HTR-8/SVneo (cell line): ENCODE results near the gene SEC22A.

Experiments
- DNase-seq: peaks from one replicate; pipeline ENCODE4 v3.0.0; 2011; ENCODE audit warnings: low spot score, mixed read lengths; ENCODE audit not compliant: insufficient read length
- FAIRE-seq: peaks from 2 replicates; lab custom pipeline; 2011; peaks lifted over from hg19 to GRCh38; lab: Jason Lieb, UNC

The SEC22A gene

GRCh38 chr3:123201557-123202427 lies at the start of gene SEC22A:
TSS of gene SEC22A (plus strand) at chr3:123201943. CDS start at chr3:123209218, 7,275 bp downstream.
- peak; percentile 94 for FAIRE-seq
- DNase-seq = peak; percentile 96

- DNase-seq = no peak
- FAIRE-seq = no peak
Observed at GRCh38 chr3:123152687-123153086, 49.1 kb upstream of the SEC22A start.

- DNase-seq = no peak
- no peak for FAIRE-seq
Observed at GRCh38 chr3:123153125-123154019, 48.4 kb upstream of the SEC22A start.

DNA sequence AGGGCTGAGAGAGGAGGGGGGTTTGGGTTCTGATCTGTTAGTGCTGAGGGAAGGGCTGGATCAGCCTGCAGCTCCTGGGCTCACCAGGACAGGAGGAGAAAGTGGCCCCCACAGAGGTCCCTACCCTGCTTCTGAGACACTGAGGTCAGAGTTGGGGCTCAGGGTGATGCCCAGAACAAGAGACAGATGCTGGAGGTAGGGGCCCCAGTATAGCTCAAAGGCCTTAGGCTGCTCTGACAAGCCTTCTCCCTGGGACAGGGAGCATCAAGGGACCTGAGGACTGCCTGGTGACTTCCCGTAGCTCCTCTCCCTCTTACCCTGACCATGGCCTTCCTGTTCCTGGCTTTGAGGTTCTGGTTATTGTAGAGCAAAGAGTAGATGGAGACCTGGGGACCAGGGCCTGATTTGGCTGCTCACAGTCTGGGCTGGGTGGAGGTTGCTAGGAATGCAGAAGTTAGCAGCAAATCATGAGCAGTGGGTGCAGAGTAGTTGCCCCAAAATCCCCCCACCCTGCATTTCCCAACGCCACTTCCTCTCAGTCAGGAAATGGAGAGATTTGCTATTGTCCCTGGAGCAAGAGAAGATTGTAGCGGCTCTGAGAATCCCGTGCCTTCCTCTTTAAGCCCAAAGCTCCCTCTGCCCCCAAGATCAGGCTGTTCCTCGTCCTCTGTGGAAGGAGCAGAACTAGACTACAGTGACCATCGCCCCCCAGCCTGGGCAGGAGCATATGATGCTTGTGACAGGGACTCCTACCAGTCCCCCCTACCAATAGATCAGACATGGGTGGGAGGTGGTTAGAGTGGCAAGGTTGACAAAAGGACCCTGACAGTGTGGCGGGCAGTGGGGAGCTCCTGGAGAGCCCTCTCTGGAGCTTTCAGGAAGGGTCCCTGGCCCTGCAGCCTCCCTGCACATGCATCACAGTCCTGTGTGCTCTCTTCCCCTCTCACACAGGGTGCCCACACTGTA lies 47.4 kb upstream of the SEC22A start:
- no peak for FAIRE-seq
- no peak for DNase-seq

GRCh38 chr3:123155471-123156011 lies 46.2 kb upstream of the SEC22A start:
- FAIRE-seq (no peak), DNase-seq (no peak)

GRCh38 chr3:123156276-123156995 lies 45.3 kb upstream of the SEC22A start:
- FAIRE-seq = no peak
- DNase-seq = no peak

DNA sequence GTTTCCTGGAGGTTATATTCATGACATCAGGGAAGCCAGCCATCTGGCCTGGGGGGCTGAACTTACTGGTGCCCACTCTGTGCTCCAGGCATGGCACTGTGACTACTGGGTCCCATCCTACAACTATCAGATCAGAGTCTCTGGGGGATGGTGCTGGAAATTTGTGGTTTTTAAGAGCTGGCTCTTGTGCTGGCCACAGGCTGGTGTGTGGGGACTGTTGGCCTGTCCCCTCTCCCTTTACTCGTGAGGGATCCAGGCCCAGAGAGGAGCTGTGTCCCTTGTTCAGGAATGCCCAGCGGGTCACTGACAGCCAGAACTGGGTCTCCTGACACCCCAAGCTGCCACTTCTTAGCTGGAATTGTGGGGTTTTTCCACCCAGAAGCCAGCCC lies 44.5 kb upstream of the SEC22A start:
- DNase-seq (no peak), FAIRE-seq (no peak)

GRCh38 chr3:123157598-123158287 lies 44.0 kb upstream of the SEC22A start:
- DNase-seq = no peak
- no peak for FAIRE-seq

DNA sequence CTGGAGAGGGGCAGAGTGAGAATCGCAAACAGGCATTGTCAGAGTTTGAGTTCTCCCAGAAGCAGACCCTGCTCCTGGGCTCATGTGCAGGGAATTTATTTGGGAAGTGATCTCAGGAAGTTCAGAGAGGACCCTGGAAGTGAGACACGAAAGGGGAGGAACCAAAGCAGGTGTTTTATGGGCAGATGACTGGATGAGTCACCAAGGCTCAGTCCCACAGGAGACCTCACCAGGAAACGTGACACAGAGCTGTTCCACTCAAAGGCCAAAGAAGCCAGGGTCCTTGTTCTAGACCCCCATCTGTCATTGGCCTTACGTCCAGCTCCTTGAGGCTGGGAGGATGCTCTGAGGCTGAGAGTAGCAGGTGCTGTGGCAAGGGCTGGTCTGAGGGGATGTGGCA lies 43.4 kb upstream of the SEC22A start:
- DNase-seq = no peak
- FAIRE-seq = no peak

GRCh38 chr3:123158899-123159390 lies 42.8 kb upstream of the SEC22A start:
- no peak for FAIRE-seq
- no peak for DNase-seq

- DNase-seq (no peak), FAIRE-seq (no peak)
Observed at GRCh38 chr3:123159926-123160635, 41.7 kb upstream of the SEC22A start.

- no peak for DNase-seq
- FAIRE-seq = no peak
Observed at GRCh38 chr3:123161167-123161566, 40.6 kb upstream of the SEC22A start.

DNA sequence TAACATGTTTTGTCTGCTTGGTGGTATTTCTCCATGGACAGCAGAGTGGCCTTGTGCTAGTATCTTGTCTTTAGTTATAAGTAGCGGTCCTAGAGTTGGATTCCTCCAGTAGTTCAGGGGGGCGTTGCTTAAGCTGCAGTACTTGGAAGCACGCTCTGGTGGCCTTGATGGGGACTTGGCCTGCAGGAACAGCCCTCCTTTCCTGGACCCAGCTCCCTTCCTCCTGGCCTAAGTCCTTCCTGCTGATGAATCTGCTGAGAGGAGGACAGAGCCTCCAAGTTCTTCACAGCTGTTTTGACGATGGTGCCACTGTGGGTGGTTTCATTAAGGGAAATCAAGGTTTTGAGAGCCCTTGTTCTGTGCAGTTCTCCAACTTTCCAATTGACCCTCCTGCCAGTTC lies 38.6 kb upstream of the SEC22A start:
- FAIRE-seq = no peak
- no peak for DNase-seq

- DNase-seq (no peak), FAIRE-seq (no peak)
Observed at GRCh38 chr3:123165163-123165562, 36.6 kb upstream of the SEC22A start.

DNA sequence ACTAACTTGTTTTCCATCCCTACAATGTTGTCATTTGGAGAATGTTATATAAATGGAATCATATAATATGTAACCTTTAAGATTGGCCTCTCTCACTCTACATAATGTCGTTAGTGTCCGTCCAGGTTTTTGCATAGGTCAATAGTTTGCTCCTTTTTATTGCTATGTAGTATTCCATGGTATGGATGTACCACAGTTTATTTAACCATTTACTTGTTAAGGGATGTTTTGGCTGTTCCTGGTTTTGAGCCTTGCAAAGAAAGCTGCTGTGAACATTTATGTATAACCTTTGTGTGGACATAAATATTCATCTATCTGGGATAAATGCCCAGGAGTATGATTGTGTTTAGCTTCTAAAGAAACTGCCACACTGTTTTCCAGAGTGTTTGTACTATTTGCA lies 34.1 kb upstream of the SEC22A start:
- DNase-seq = no peak

GRCh38 chr3:123168122-123168521 lies 33.6 kb upstream of the SEC22A start:
- DNase-seq = no peak
- FAIRE-seq = no peak

More for the DNA sequence above, 34.1 kb upstream of the SEC22A start:
- no peak for FAIRE-seq

DNA sequence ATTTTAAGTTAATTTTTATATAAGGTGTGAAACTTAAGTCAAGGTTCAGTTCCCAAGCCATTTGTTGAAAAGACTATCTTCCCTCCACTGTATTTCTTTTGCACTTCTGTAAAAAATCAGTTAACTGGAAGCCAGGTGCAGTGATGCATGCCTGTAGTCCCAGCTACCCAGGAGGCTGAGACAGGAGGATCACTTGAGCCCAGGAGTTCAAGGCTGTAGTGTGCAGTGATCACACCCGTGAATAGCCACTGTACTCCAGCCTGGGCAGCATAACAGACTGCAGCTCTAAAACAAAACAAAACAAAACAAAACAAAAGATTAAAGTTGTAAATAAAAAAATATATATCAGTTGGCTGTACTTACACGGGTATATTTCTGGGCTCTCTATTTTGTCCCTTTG lies 33.1 kb upstream of the SEC22A start:
- DNase-seq (no peak), FAIRE-seq (no peak)

GRCh38 chr3:123169492-123169929 lies 32.2 kb upstream of the SEC22A start:
- DNase-seq (no peak), FAIRE-seq (no peak)
